ENCODE measurements around the gene UNC5B. TPM values are rescaled to one million over a fixed set of nuclear protein-coding genes. Genes with fewer than 3 reads are reported as not detected.

UNC5B gene
- total RNA-seq, 1 experiment from 2014 or later = 22.0 TPM

DNA sequence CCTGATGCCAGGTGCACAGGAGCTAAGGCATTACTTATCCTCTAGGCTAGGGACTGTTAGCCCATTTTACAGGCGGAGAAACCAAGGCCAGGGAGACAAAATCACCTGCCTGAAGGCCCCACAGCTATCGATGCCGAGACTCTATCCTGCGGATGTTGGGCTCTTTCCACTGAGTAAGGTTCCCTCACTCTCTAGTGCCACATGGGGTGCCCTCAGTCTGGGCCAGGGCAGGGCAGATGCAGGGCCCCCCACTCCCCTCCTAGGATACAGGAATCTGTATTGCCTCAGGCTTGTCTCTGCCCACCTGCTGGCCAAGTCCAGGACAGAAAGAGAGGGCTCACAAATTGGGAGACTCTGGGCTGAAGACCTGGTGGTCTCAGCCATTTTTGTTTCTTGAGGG is 45.7 kb downstream of the UNC5B start:
- Histone ChIP-seq H3K9me2 (ENCODE audit: insufficient read depth) (no peaks in the 10 kb centered on the region), H3K4me2 (ENCODE audit: low read length) (no peak overlapping the region), H3K9ac (ENCODE audit: low read length) (no peak overlapping the region), H3K36me3 (ENCODE audit: control insufficient read depth in 1 of 2, insufficient read depth in 2 of 2, low read length in 2 of 2) (no peaks in the 10 kb centered on the region), H3K79me2 (ENCODE audit: insufficient read depth, low read length) (no peaks in the 10 kb centered on the region), H3K4me1 (ENCODE audit: control insufficient read depth in 1 of 2, insufficient read depth in 2 of 2, low read length in 2 of 2) (peaks cover 58 to 67% of the 10 kb centered on the region in 2 experiments), H3K27me3 (ENCODE audit: insufficient read depth, low read length) (no peaks in the 10 kb centered on the region), H2AFZ (ENCODE audit: low read depth, low read length, poor library complexity, severe bottlenecking) (no peak overlapping the region), H4K20me1 (ENCODE audit: insufficient read depth) (no peaks in the 10 kb centered on the region), H3K4me3 (replicated peaks in 1 of 2; ENCODE audit: low read depth in 1 of 2, low read length in 2 of 2) (no peak overlapping the region), H3K27ac (ENCODE audit: low read depth, low read length) (no peak overlapping the region), H3K9me3 (ENCODE audit: control insufficient read depth in 1 of 2, insufficient read depth in 1 of 2, low read depth in 1 of 2, low read length in 2 of 2) (no peaks in the 10 kb centered on the region)
- ChIA-PET POLR2A (interaction anchor here (1.4 kb wide), 1 partner anchor 12 kb away, joined by 3 read pairs; no protein-coding TSS in a partner anchor), RAD21 (ENCODE audit: low non-redundant PET in 1 of 2, low total read pairs in 2 of 2, uncharacterized antibody in 2 of 2, unreplicated experiment in 2 of 2) (no interaction called here), CTCF (interaction anchor here (0.7 to 6.2 kb wide), 2 partner anchors 12 to 355 kb away, joined by 3 to 45 read pairs; no protein-coding TSS in a partner anchor)
- no peak for TF ChIP-seq SRF (IDR thresholded peaks at IDR 0.05; ENCODE audit: low read depth)
- BruUV-seq (replicated peaks) = no TSS peak
- intact Hi-C loops (cut with micrococcal nuclease) = no loop called here
- ATAC-seq = no peak
- no peak for DNase-seq (ENCODE audit: low read depth, low spot score)

DNA sequence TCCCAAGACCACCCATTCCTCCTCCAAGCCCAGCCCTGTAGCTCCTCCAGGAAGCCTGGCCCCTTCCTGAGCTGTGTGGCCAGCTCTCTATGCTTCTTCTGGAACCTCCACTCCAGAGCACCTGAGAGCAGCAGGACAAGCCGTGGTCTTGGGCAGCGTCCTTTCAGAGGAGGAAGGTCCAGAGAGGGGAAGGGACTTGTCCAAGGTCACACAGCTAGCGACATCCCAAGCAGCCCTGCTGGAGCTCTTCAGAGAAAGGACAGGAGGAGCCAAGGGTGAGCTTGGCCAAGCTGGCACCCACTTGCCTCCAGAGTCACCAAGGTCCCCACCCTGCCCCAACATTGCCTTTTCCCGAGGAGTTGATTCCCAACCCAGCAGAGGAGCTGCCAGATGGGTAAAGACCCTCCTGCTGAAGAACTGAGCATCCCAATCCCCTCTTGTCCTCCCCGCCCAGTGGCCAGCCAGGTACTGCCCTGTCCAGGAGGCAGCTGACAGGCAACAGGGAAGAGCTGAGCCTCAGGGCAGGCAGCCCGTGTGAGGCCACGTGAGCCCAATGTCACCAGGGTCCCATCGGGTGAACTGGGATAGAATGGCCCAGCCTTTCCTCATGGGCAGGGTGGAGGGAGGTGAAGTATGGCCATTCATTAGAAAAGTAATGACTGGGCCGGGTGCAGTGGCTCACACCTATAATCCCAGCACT is 46.2 kb downstream of the UNC5B start:
- no TSS peak for BruUV-seq (replicated peaks)
- H3K9me3 ChIP-seq (ENCODE audit: control insufficient read depth in 1 of 2, insufficient read depth in 1 of 2, low read depth in 1 of 2, low read length in 2 of 2) = no peaks in the 10 kb centered on the region
- H3K4me2 ChIP-seq (ENCODE audit: low read length) = 0 out of 2 replicates have a peak overlapping the region, but pooled peaks have one; percentile 82
- CTCF ChIA-PET = interaction anchor here (0.7 to 6.2 kb wide), 2 partner anchors 12 to 356 kb away, joined by 3 to 45 read pairs; no protein-coding TSS in a partner anchor
- no peak overlapping the region for H3K4me3 ChIP-seq (replicated peaks in 1 of 2; ENCODE audit: low read depth in 1 of 2, low read length in 2 of 2)
- H3K27ac ChIP-seq (ENCODE audit: low read depth, low read length) = no peak overlapping the region; the same call in 1 of the 2 replicates
- ATAC-seq = no peak
- peaks cover 63 to 73% of the 10 kb centered on the region in 2 experiments for H3K4me1 ChIP-seq (ENCODE audit: control insufficient read depth in 1 of 2, insufficient read depth in 2 of 2, low read length in 2 of 2)
- no peak overlapping the region for H2AFZ ChIP-seq (ENCODE audit: low read depth, low read length, poor library complexity, severe bottlenecking)
- no peaks in the 10 kb centered on the region for H3K36me3 ChIP-seq (ENCODE audit: control insufficient read depth in 1 of 2, insufficient read depth in 2 of 2, low read length in 2 of 2)
- H3K79me2 ChIP-seq (ENCODE audit: insufficient read depth, low read length) = no peaks in the 10 kb centered on the region
- POLR2A ChIA-PET = interaction anchor here (1.4 kb wide), 1 partner anchor 11 kb away, joined by 3 read pairs; no protein-coding TSS in a partner anchor
- no peaks in the 10 kb centered on the region for H4K20me1 ChIP-seq (ENCODE audit: insufficient read depth)
- H3K9ac ChIP-seq (ENCODE audit: low read length) = no peak overlapping the region
- TF ChIP-seq ELF1 (IDR thresholded peaks at IDR 0.05; ENCODE audit: borderline replicate concordance, low read depth) = no peak
- TF ChIP-seq POLR2A (IDR thresholded peaks at IDR 0.05; ENCODE audit: borderline replicate concordance, extremely low read depth, insufficient read depth, insufficient read length) = no peak
- TF ChIP-seq ZFX (IDR thresholded peaks at IDR 0.05) = no peak
- TF ChIP-seq, protein P1, sequence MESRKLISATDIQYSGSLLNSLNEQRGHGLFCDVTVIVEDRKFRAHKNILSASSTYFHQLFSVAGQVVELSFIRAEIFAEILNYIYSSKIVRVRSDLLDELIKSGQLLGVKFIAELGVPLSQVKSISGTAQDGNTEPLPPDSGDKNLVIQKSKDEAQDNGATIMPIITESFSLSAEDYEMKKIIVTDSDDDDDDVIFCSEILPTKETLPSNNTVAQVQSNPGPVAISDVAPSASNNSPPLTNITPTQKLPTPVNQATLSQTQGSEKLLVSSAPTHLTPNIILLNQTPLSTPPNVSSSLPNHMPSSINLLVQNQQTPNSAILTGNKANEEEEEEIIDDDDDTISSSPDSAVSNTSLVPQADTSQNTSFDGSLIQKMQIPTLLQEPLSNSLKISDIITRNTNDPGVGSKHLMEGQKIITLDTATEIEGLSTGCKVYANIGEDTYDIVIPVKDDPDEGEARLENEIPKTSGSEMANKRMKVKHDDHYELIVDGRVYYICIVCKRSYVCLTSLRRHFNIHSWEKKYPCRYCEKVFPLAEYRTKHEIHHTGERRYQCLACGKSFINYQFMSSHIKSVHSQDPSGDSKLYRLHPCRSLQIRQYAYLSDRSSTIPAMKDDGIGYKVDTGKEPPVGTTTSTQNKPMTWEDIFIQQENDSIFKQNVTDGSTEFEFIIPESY (IDR thresholded peaks at IDR 0.05; ENCODE audit: extremely low read depth, insufficient replicate concordance, low read length) = no peak
- TF ChIP-seq CEBPB (IDR thresholded peaks at IDR 0.05; ENCODE audit: low read depth) = no peak
- TF ChIP-seq, protein P2, sequence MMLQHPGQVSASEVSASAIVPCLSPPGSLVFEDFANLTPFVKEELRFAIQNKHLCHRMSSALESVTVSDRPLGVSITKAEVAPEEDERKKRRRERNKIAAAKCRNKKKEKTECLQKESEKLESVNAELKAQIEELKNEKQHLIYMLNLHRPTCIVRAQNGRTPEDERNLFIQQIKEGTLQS (IDR thresholded peaks at IDR 0.05) = no peak
- TF ChIP-seq JUND (IDR thresholded peaks at IDR 0.05) = no peak
- no peak for TF ChIP-seq SP1 (IDR thresholded peaks at IDR 0.05; ENCODE audit: low read depth)
- no peaks in the 10 kb centered on the region for H3K9me2 ChIP-seq (ENCODE audit: insufficient read depth)
- RAD21 ChIA-PET (ENCODE audit: low non-redundant PET in 1 of 2, low total read pairs in 2 of 2, uncharacterized antibody in 2 of 2, unreplicated experiment in 2 of 2) = no interaction called here
- intact Hi-C loops (cut with micrococcal nuclease) = no loop called here
- no peak for DNase-seq (ENCODE audit: low read depth, low spot score)
- H3K27me3 ChIP-seq (ENCODE audit: insufficient read depth, low read length) = no peaks in the 10 kb centered on the region

Measured in HCT116 (cell line).